ENCODE results near the gene AOC3.
"Not testable (repeated sequence)": the region's sequence is repeated elsewhere in the genome, so short reads cannot be mapped to it uniquely, and the experiment has no call there.

Gene AOC3

DNA sequence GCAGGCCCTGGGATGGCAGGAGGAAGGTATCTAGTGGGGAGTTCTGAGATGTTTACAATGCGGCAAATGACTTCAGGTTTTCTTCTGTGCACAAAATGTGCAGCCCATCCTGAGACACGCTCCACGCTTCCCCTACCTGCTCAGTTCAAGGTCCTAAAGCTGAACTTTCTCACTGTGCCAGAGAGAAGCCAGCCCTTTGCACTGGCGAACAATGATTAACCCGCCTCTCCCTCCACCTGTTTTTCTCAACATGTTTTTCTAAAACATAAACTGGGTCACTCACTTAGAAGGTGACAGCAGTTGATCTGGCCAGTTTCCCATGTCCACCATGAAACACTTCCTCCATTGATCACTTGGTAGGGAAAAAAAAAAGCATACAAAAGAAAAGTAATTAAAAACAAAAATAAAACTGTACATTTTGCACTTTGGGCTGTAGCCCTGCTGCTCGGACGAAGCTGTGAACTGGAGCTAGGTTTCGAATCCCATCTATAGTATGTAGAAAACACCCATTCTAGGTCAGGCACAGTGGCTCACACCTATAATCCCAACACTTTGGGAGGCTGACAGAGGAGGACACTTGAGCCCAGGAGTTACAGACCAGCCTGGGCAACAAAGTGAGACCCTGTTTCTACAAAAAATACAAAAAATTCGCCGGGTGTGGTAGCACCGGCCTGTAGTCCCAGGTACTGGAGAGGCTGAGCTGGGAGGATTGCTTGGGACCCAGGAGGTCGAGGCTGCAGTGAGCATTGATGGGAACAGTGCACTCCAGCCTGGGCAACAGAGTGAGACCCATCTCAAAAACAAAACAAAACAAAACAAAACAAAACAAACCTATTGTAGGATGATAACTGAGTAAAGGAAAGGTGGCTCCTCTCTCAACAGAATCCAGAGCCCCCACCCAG is 43.5 kb downstream of the AOC3 start:
- DNase-seq (ENCODE audit: low read depth in 2 of 2): no peak

DNA sequence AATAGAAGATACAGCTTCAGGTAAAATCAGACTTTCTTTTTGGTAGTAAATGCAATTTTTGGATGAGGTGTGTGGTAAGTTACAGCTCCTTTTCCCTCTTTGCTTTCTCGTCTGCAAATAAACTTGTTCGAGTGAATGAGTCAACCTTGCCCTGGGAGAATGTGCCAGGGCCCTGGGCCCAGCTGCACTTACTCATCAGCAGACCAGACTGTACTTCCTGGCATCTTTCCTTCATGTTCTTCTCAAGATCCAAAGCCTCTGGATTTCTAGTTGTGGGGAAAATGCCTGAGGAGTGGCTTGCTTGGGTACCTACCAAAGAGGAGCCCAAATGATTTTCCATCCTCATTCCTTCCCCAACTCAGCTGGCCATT is 44.2 kb downstream of the AOC3 start:
- no peak for DNase-seq (ENCODE audit: low read depth in 2 of 2)

DNA sequence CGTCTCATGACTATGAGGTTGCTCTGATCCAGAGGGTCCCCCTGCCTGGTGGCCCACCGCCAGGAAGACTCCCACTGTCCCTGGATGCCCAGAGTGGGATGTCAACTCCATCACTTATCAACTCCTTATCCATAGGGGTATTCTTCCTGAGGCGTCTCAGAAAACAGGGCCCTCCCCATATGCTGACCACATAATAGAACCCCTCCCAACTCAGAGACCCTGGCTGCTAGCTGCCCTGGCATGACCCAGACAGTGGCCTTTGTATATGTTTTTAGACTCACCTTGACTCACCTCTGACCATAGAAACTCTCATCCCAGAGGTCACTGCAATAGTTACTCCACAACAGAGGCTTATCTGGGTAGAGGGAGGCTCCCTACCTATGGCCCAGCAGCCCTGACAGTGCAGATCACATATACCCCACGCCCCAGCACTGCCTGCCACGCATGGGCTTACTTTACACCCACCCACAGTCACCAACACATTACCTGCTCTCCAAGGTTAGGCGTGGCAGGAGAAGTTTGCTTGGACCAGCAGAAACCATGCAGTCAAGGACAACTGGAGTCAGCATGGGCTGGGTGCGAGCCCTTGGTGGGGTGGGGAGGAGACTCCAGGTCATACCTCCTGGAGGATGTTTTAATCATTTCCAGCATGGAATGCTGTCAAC is 47.3 kb downstream of the AOC3 start:
- no peak for DNase-seq (ENCODE audit: low read depth in 2 of 2)

DNA sequence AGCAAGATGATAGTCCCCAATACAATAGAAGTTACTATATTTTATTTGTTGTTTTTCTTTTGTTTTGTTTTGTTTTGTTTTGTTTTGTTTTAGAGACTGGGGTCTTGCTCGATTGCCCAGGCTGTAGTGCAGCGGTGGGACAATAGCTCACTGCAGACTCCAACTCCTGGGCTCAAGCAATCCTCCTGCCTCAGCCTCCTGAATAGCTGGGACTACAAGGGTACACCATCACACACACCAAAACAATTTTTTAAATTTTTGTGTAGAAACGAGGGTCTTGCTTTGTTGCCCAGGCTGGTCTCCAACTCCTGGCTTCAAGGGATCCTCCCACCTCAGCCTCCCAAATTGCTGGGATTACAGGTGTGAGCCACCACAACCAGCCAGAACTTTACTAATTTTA is 49.0 kb downstream of the AOC3 start:
- DNase-seq (ENCODE audit: low read depth in 2 of 2): not testable (repeated sequence)

DNA sequence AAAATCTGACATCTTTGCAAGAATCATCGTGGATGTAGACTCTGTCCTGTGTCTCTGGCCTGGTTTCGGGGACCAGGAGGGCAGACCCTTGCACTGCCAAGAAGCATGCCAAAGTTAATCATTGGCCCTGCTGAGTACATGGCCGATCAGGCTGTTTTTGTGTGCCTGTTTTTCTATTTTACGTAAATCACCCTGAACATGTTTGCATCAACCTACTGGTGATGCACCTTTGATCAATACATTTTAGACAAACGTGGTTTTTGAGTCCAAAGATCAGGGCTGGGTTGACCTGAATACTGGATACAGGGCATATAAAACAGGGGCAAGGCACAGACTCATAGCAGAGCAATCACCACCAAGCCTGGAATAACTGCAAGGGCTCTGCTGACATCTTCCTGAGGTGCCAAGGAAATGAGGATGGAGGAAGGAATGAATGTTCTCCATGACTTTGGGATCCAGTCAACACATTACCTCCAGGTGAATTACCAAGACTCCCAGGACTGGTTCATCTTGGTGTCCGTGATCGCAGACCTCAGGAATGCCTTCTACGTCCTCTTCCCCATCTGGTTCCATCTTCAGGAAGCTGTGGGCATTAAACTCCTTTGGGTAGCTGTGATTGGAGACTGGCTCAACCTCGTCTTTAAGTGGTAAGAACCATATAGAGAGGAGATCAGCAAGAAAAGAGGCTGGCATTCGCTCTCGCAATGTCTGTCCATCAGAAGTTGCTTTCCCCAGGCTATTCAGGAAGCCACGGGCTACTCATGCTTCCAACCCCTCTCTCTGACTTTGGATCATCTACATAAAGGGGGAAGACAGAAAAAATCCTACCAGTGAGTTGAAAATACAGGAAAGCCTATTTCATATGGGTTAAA is 49.7 kb downstream of the AOC3 start, which contains the start of gene G6PC1:
TSS of gene G6PC1 (plus strand) at position 340 of the 872 bp plus-strand sequence. CDS start at position 418, 78 bp downstream.
- DNase-seq (ENCODE audit: low read depth in 2 of 2): no peak

DNA sequence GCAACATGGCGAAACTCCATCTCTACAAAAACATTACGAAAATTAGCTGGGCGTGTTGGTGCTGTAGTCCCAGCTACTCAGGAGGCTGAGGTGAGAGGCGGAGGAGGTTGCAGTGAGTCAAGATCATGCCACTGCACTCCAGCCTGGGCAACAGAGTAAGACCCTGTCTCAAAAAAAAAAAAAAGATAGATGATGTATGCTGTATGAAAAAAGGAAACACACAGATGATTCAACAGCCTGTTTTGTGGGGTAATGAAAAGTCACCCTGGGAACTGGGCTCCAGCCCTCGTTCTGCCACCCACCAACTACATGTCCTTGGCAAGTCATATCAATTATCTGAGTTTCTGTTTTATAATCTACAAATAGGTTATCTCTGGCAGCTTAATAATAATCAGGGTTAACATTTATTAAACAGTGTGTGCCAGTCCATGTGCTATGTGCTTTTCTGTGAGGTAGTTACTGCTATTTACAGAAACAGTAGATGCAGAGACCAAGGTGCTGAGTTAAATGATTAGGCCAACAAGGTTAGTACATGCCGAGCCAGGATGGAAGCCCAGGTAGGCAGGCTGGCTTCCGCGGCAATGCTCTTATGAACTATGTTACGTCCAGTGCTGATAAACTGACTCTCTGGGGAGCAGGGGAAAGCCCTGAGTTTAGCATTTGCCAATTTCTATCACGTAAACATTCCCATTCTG is 50.7 kb downstream of the AOC3 start:
- DNase-seq (ENCODE audit: low read depth in 2 of 2): no peak

DNA sequence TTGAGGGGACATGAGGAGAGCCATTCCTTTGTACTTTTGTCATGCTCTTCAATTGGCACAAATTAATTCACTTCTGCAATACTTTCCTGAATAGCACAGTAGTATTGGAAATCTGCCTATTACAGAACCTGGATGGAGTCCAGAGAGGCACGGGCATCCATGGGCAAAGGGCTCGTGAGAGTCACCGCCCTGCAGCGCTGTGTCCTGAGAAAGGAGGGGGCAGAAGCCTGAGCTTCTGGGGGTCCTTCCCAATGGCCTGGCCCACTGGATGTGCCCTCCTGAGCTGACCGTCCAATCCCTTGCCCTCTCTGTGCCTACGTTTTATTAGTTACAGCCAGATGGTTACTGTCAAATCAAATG is 53.1 kb downstream of the AOC3 start:
- DNase-seq (ENCODE audit: low read depth in 2 of 2): no peak

DNA sequence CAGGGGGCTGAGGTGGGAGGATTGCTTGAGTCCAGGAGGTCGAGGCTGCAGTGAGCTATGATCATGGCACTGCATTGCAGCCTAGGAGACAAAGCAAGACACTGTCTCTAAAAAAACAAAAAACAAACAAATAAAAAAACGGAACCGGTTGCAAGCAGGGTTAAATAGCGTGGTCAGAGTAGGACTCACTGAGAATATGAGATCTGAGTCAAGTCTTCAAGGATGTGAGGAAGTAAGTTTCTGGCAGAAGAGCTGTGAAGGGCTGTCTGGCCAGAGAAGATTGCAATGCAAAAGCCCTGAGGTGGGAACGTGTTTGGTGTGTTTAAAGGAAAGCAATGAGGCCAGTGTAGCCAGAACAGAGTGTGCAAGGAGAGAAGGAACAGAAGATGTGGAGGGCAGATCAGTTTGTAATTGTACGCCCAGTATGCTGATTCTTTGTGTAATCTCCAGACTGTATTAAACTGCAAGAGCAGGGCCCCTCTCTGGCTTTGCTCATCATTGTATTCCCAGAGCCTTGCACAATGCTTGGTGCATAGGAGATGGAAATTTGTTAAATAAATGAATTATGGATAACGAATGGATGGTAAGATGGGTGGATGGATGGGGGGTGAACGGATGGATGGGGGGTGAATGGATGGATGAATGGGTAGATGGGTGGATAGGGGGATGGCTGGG is 55.9 kb downstream of the AOC3 start:
- DNase-seq (ENCODE audit: low read depth in 2 of 2): no peak

Data from stimulated activated CD4-positive, alpha-beta T cell treated with anti-CD3 and anti-CD28 coated beads, Interleukin-15, amount 100 ng/mL, for 48 hours (primary cell).